Activated naive CD4-positive, alpha-beta T cell treated with anti-CD3 and anti-CD28 coated beads, Interleukin-2, amount 50 U/mL, for 16 hours (primary cell): ENCODE results near the gene CBLC.
"Not testable (repeated sequence)": the region's sequence is repeated elsewhere in the genome, so short reads cannot be mapped to it uniquely, and the experiment has no call there.

Experiments used
- DNase-seq: peaks from one replicate; pipeline ENCODE4 v3.0.0-alpha.2; 2020

CBLC gene

GRCh38 chr19:44765949-44766335, 11.7 kb upstream of the CBLC start:
- no peak for DNase-seq

GRCh38 chr19:44767295-44768180, 10.2 kb upstream of the CBLC start:
- no peak for DNase-seq

GRCh38 chr19:44770550-44771257, 7.0 kb upstream of the CBLC start:
- peak; percentile 93 for DNase-seq

DNA sequence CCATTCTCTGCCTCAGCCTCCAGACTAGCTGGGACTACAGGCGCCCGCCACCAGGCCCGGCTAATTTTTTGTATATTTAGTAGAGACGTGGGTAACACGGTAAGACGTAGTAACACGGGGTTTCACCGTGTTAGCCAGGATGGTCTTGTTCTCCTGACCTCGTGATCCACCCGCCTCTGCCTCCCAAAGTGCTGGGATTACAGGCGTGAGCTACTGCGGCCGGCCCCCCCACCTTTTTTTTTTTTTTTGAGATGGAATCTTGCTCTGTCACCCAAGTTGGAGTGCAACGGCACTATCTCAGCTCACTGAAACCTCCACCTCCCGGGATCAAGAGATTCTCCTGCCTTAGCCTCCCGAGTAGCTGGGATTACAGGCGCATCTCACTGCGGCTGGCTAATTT, 5.5 kb upstream of the CBLC start:
- not testable (repeated sequence) for DNase-seq

DNA sequence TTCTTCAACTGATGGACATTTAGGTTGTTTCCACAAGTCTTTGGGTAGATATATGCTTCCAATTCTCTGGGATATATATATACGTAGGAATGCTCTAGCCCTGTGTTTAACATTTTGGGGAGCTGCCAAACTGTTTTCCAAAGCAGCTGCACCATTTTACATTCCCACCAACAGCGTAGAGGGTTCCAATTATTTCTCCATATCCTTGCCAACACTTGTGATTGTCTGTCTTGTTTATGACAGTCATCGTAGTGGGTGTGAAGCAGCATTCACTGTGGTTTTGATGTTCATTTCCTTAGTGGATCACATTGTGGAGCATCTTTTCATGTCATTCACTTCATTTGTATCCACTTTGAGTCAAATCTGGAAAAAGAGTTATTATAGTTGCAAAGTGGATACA, 4.7 kb upstream of the CBLC start:
- no peak for DNase-seq

DNA sequence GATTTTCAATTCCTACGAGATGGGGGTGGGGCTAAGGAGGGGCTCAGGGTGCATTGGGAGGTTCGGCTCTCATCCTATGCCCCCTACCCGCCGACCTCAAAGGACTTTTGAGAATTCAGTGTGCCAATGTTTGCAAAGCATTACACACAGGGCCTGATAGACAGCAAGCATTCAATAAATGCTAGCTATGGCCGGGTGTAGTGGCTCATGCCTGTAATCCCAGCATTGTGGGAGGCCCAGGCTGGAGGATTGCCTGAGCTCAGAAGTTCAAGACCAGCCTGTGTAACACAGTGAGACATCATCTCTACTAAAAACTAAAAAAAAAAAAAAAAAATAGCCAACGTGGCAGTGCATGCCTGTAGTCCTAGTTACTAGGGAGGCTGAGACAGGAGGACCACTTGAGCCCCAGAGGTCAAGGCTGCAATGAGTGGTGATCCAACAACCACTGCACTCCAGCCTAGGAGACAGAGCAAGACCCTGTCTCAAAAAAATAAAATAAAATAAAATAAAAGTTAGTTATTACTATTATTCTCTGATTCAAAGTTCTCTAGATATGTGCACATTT, 1.9 kb upstream of the CBLC start:
- no peak for DNase-seq

GRCh38 chr19:44776402-44777096, 1.1 kb upstream of the CBLC start:
- no peak for DNase-seq

GRCh38 chr19:44779150-44779549, 1.5 kb downstream of the CBLC start:
- DNase-seq: no peak

GRCh38 chr19:44781694-44782093, 4.0 kb downstream of the CBLC start:
- not testable (repeated sequence) for DNase-seq

GRCh38 chr19:44782729-44783128, 5.0 kb downstream of the CBLC start:
- DNase-seq: no peak

- DNase-seq: no peak
Observed at GRCh38 chr19:44783545-44783944, 5.9 kb downstream of the CBLC start.

DNA sequence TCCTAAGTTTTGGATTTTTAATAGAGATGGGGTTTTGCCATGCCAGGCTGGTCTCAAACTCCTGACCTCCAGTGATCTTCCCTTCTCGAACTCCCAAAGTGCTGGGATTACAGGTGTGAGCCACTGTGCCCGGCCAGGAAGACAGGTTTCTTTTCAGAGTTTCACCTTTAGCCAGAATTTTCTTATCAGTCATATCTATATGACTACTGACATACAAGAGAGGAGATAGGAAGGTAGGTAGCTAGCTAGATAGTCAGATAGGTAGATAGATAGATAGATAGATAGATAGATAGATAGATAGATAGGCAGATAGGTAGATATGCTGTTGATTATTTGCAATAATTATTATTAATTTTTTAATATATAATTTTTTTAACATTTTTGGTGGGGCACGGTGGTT, 7.6 kb downstream of the CBLC start:
- DNase-seq: no peak

GRCh38 chr19:44785993-44786392, 8.3 kb downstream of the CBLC start:
- no peak for DNase-seq

DNA sequence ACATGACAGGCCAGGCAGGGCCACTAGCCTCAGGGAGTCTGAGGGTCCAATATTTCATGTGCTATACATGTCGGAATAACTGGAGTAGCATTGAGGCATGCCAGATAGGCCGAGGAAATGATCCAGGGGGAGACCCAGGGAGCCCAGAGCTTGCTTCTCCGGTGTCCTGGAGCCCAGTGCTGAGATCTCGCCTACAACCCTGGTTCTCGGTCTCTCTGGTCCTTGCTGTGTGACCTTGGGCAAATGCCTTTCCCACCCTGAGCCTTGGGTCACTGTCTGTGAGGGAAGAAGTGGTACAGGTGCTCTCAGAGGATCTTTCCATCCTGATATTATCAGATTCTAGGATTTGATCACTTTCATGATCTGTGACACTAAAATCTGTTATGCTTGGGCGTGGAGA, 11.3 kb downstream of the CBLC start:
- no peak for DNase-seq

DNA sequence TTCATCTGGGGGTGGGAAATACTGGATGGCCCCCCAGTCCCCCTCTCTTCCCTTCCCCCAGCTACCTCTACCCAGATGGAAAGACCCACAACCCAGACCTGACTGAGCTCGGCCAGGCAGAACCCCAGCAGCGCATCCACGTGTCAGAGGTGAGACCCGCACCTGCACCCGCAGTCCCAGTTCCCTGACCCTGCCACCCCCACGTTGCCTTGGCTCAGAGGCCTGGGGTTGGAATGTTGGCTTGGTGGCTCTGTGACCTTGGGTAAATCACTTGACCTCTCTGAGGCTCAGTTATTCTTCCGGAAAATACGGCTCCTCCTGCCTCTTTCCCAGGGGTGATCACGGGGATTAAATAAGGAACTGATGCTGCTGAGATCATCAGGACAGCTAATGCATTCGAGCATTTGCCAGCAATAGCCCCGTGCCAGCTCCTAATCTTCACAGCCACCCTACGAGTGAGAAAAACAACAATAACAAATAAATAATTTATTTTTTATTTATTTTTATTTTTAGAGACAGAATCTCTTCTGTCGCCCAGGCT, 12.3 kb downstream of the CBLC start:
- no peak for DNase-seq

- no peak for DNase-seq
Observed at GRCh38 chr19:44792281-44792680, 14.6 kb downstream of the CBLC start.

DNA sequence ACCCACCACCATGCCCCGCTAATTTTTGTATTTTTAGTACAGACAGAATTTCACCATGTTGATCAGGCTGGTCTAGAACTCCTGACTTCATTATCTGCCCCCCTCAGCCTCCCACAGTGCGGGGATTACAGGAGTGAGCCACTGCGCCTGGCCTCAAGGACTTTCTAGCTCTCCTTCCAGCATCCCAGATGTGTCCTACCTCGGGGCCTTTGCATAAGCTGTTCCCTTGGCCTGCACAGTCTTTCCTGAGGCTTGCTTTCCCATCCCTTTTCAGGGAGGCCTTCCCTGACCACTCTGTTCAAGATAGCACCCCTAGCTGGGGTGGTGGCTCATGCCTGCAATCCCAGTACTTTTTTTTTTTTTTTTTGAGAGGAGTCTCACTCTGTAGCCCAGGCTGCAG, 16.9 kb downstream of the CBLC start:
- DNase-seq: no peak

GRCh38 chr19:44795398-44795987, 17.8 kb downstream of the CBLC start:
- DNase-seq: no peak

DNA sequence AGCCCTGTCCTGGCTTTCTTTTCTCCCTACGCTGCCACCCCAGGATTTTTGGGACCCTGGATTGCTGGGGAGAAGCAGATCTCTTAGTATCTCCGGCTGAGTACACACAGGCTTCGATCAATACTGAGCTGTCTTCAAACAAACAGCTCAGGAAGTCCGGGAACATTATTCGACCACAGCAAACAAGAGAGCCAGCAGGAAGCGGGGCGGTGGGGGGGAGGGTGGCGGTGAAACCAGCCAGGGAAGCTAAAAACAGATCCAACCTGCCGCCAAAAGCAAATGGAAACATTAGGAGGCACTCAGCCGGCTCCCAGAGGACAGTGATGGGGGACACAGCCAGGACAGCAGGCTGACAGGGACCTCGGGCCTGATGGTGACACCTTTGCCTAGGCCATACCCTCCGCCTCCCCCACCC, 19.0 kb downstream of the CBLC start:
- DNase-seq: no peak

DNA sequence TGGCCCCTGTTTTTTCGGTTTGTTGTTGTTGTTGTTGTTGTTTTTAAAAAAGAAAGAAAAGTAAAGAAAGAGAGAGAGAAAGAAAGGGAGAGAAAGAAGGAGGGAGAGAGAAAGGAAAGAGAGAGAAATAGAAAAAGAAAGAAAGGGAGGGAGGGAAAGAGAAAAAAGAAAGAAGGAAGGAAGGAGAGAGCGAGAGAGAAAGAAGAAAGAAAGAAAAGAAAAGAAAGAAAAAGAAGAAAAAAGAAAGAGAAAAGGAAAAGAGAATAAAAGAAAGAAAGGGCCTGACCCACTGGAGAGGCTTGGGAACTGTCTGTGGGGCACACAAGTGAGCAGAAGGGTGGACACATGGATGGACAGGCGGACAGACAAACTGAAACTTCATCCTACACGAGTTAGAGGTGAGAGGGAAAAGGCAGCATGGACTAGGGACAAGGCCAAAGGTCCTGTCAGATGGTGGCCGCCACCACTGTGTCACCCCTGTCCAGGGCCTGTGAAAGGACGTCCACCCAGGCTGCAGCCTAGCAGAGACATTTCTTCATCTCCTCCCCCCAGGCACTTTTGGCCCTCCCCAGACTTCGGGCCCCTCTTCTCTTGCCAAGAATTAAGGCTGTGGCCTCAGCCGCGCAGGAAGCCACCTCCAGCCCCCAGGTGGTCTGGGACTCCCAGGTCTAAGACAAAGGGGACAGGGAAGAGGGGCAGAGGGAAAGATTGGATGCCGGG, 22.1 kb downstream of the CBLC start:
- no peak for DNase-seq

DNA sequence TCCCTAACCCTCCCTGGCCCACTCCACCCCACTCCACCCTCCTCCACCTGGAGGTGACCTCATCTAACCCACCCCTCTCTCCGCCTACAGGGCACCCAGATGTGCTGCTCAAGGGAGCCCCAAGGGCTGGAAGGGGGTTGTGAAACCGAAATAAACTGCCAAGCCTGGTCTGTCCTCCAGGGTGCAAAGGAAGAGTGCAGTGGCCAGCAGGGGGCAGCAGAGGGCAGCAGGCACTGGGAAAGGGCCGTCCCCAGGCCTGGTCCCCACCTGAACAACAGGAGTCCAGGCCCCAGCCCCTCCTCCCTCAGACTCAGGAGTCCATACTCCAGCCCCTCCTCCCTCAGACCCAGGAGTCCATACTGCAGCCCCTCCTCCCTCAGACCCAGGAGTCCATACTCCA, 22.8 kb downstream of the CBLC start:
- DNase-seq: peak; percentile 80
